Activated CD4-positive, alpha-beta T cell treated with anti-CD3 and anti-CD28 coated beads, Interleukin-2, Interleukin-6, amounts not matched to agents 100 ng/mL and 50 ng/mL, durations not matched to agents 16 hours and 8 hours (primary cell): ENCODE results near the gene CTXND1.

Source experiments
- DNase-seq: peaks from one replicate; pipeline ENCODE4 v3.0.0-alpha.2; 2020

CTXND1 gene

GRCh38 chr15:80208758-80209734 lies 43.0 kb downstream of the CTXND1 start:
- no peak for DNase-seq

GRCh38 chr15:80207887-80208286 lies 44.1 kb downstream of the CTXND1 start:
- DNase-seq: no peak

- no peak for DNase-seq
These were observed 47.8 kb downstream of the CTXND1 start for GRCh38 chr15:80204231-80204630.

GRCh38 chr15:80203361-80203885 lies 48.6 kb downstream of the CTXND1 start:
- no peak for DNase-seq

- DNase-seq: no peak
These were observed 49.2 kb downstream of the CTXND1 start for GRCh38 chr15:80202641-80203360.

- no peak for DNase-seq
These were observed 50.0 kb downstream of the CTXND1 start for GRCh38 chr15:80202016-80202315.

GRCh38 chr15:80201256-80202015 lies 50.6 kb downstream of the CTXND1 start:
- no peak for DNase-seq

GRCh38 chr15:80199869-80200268 lies 52.1 kb downstream of the CTXND1 start:
- DNase-seq: no peak

- no peak for DNase-seq
These were observed 52.6 kb downstream of the CTXND1 start for GRCh38 chr15:80199366-80199765.

GRCh38 chr15:80194914-80195313 lies 57.1 kb downstream of the CTXND1 start:
- no peak for DNase-seq

- DNase-seq: no peak
These were observed 57.8 kb downstream of the CTXND1 start for GRCh38 chr15:80194186-80194585.

- DNase-seq: no peak
These were observed 60.0 kb downstream of the CTXND1 start for GRCh38 chr15:80191897-80192595.

GRCh38 chr15:80191198-80191597 lies 60.8 kb downstream of the CTXND1 start:
- DNase-seq: no peak

GRCh38 chr15:80188251-80188650 lies 63.8 kb downstream of the CTXND1 start:
- DNase-seq: no peak

- no peak for DNase-seq
These were observed 65.4 kb downstream of the CTXND1 start for GRCh38 chr15:80186597-80186996.

- DNase-seq: no peak
These were observed 65.9 kb downstream of the CTXND1 start for GRCh38 chr15:80186066-80186465.

- no peak for DNase-seq
These were observed 66.9 kb downstream of the CTXND1 start for GRCh38 chr15:80185152-80185551.

- no peak for DNase-seq
These were observed 67.5 kb downstream of the CTXND1 start for GRCh38 chr15:80184554-80184953.

GRCh38 chr15:80183886-80184285 lies 68.1 kb downstream of the CTXND1 start:
- no peak for DNase-seq

GRCh38 chr15:80183306-80183705 lies 68.7 kb downstream of the CTXND1 start:
- DNase-seq: no peak

GRCh38 chr15:80182611-80183261 lies 69.3 kb downstream of the CTXND1 start:
- DNase-seq: no peak

GRCh38 chr15:80180986-80181385 lies 71.0 kb downstream of the CTXND1 start:
- no peak for DNase-seq
